ENCODE measurements around the gene MPND.
A peak's percentile ranks its signal among the peaks of the same experiment; 100 is the strongest.

MPND gene

GRCh38 chr19:4366666-4367335 is 23.4 kb downstream of the MPND start:
- no peak for DNase-seq (ENCODE audit: low read depth)

- DNase-seq (ENCODE audit: low read depth): no peak
Measured at GRCh38 chr19:4367336-4367723, 24.0 kb downstream of the MPND start.

- DNase-seq (ENCODE audit: low read depth): no peak
Measured at GRCh38 chr19:4367781-4368127, 24.4 kb downstream of the MPND start.

GRCh38 chr19:4368128-4368820 is 24.9 kb downstream of the MPND start:
- no peak for DNase-seq (ENCODE audit: low read depth)

- DNase-seq (ENCODE audit: low read depth): no peak
Measured at GRCh38 chr19:4369109-4369887, 25.9 kb downstream of the MPND start.

- no peak for DNase-seq (ENCODE audit: low read depth)
Measured at GRCh38 chr19:4369888-4370260, 26.5 kb downstream of the MPND start.

GRCh38 chr19:4370418-4371041 is 27.2 kb downstream of the MPND start:
- DNase-seq (ENCODE audit: low read depth): no peak

GRCh38 chr19:4371247-4372164 is 28.1 kb downstream of the MPND start:
- DNase-seq (ENCODE audit: low read depth): no peak

GRCh38 chr19:4372165-4373012 is 29.0 kb downstream of the MPND start:
- no peak for DNase-seq (ENCODE audit: low read depth)

- no peak for DNase-seq (ENCODE audit: low read depth)
Measured at GRCh38 chr19:4373013-4373367, 29.6 kb downstream of the MPND start.

GRCh38 chr19:4373601-4374497 is 30.5 kb downstream of the MPND start:
- DNase-seq (ENCODE audit: low read depth): no peak

GRCh38 chr19:4374498-4375163 is 31.3 kb downstream of the MPND start:
- peak; percentile 72 for DNase-seq (ENCODE audit: low read depth)

- no peak for DNase-seq (ENCODE audit: low read depth)
Measured at GRCh38 chr19:4375164-4376027, 32.0 kb downstream of the MPND start.

- no peak for DNase-seq (ENCODE audit: low read depth)
Measured at GRCh38 chr19:4376028-4376670, 32.8 kb downstream of the MPND start.

- DNase-seq (ENCODE audit: low read depth): no peak
Measured at GRCh38 chr19:4376671-4376990, 33.3 kb downstream of the MPND start.

- no peak for DNase-seq (ENCODE audit: low read depth)
Measured at GRCh38 chr19:4376991-4377781, 33.8 kb downstream of the MPND start.

GRCh38 chr19:4378886-4379285 is 35.5 kb downstream of the MPND start:
- no peak for DNase-seq (ENCODE audit: low read depth)
